Stimulated activated CD8-positive, alpha-beta memory T cell treated with anti-CD3 and anti-CD28 coated beads, Interleukin-12 subunit alpha, Interleukin-12 subunit beta, amount 100 ng/mL, for 4 hours (primary cell): Measurements from ENCODE around the gene IL17RE.

ENCODE experiments used
- DNase-seq: peaks from one replicate; pipeline ENCODE4 v3.0.0-alpha.2; 2020; ENCODE audit warnings: low read depth

The IL17RE gene

GRCh38 chr3:9908286-9908685 is 5.6 kb downstream of the IL17RE start:
- DNase-seq, result no peak

GRCh38 chr3:9909221-9910013 is 6.8 kb downstream of the IL17RE start:
- no peak for DNase-seq

GRCh38 chr3:9911863-9912262 is 9.2 kb downstream of the IL17RE start:
- DNase-seq, result no peak

- DNase-seq, result no peak
Measured at GRCh38 chr3:9912294-9912935, 9.8 kb downstream of the IL17RE start.

- DNase-seq, result no peak
Measured at GRCh38 chr3:9913601-9914000, 11.0 kb downstream of the IL17RE start.

- no peak for DNase-seq
Measured at GRCh38 chr3:9914011-9914410, 11.4 kb downstream of the IL17RE start.

- DNase-seq, result no peak
Measured at GRCh38 chr3:9914559-9915253, 12.1 kb downstream of the IL17RE start.

- peak; percentile 16 for DNase-seq
Measured at GRCh38 chr3:9915254-9916141, 12.8 kb downstream of the IL17RE start.

- no peak for DNase-seq
Measured at GRCh38 chr3:9916346-9916733, 13.7 kb downstream of the IL17RE start.

GRCh38 chr3:9916734-9917680 is 14.4 kb downstream of the IL17RE start, which contains the start of gene IL17RC:
IL17RC (plus strand) TSS chr3:9917098; CDS start chr3:9917316, 218 bp downstream.
- DNase-seq, result peak; percentile 21

GRCh38 chr3:9917820-9918219 is 15.2 kb downstream of the IL17RE start:
- DNase-seq, result no peak

- DNase-seq, result no peak
Measured at GRCh38 chr3:9918261-9919038, 15.8 kb downstream of the IL17RE start.

GRCh38 chr3:9928158-9928557 is 25.5 kb downstream of the IL17RE start:
- no peak for DNase-seq

- DNase-seq, result no peak
Measured at GRCh38 chr3:9930804-9931418, 28.3 kb downstream of the IL17RE start.

- no peak for DNase-seq
Measured at GRCh38 chr3:9932535-9932842, 29.8 kb downstream of the IL17RE start.

GRCh38 chr3:9932843-9933560 is 30.4 kb downstream of the IL17RE start:
- peak; percentile 87 for DNase-seq

- DNase-seq, result peak; percentile 96
Measured at GRCh38 chr3:9933561-9934234, 31.1 kb downstream of the IL17RE start, which contains the start of gene CRELD1. CRELD1 (plus strand) TSS chr3:9933834; CDS start chr3:9934439, 605 bp downstream.

- DNase-seq, result no peak
Measured at GRCh38 chr3:9934235-9934621, 31.6 kb downstream of the IL17RE start.
